Measurements from ENCODE around the gene KCNH1. TPM values are rescaled to one million over a fixed set of nuclear protein-coding genes. Genes with fewer than 3 reads are reported as not detected.

The KCNH1 gene
- total RNA-seq, 2 experiments from 2014 or later: not detected

DNA sequence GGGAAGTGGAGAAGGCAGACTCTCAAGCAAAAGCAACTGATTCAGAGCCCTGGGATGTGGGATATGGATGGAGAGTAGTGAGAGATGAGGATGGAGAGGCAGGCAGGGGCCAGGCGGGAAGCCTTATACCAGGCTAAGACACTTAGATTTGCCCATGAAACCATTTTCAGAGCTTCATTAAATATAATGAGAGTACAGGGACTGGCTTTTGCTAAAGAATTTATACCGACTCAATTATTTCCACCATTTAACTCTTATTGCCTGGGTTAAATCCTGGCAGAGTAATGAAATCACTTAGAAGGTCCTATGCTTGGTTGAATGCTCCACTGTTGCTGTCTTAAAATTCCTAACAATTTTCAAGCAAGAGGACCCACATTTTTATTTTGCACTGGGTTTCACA is 311.7 kb downstream of the KCNH1 start:
- no peak for DNase-seq
- CTCF ChIA-PET: interaction anchor here (0.6 kb wide), 1 partner anchor 680 kb away, joined by 3 read pairs; no protein-coding TSS in a partner anchor
- Mint-ChIP-seq H3K9me3 (no peaks in the 10 kb centered on the region), H3K36me3 (ENCODE audit: low read depth) (no peaks in the 10 kb centered on the region), H3K27ac (no peak overlapping the region), H3K27me3 (ENCODE audit: low read depth) (peaks cover 14% of the 10 kb centered on the region), H3K4me1 (ENCODE audit: low read depth) (no peaks in the 10 kb centered on the region), H3K4me3 (no peak overlapping the region)
- intact Hi-C loops (cut with micrococcal nuclease): no loop called here

DNA sequence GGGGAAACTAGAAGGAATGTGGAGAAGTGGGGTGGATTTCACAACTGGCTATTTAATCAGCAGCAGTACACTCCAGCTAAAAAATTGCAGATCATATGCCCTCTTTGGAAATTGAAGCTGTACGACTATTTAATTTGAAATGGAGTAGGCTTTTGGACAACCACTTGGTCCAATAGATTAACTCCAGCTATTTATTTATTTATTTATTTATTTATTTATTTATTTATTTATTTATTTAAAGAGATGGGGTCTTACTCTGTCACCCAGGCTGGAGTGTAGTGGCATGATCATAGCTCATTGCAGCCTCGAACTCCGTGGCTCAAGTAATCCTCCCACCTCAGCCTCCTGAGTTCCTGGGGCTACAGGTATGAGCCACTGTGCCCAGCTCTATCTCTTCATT is 312.3 kb downstream of the KCNH1 start:
- Mint-ChIP-seq H3K9me3 (no peaks in the 10 kb centered on the region), H3K36me3 (ENCODE audit: low read depth) (no peaks in the 10 kb centered on the region), H3K4me1 (ENCODE audit: low read depth) (no peaks in the 10 kb centered on the region), H3K27ac (no peak overlapping the region), H3K27me3 (ENCODE audit: low read depth) (peaks cover 14% of the 10 kb centered on the region), H3K4me3 (no peak overlapping the region)
- CTCF ChIA-PET: no interaction called here
- no peak for DNase-seq
- intact Hi-C loops (cut with micrococcal nuclease): no loop called here

DNA sequence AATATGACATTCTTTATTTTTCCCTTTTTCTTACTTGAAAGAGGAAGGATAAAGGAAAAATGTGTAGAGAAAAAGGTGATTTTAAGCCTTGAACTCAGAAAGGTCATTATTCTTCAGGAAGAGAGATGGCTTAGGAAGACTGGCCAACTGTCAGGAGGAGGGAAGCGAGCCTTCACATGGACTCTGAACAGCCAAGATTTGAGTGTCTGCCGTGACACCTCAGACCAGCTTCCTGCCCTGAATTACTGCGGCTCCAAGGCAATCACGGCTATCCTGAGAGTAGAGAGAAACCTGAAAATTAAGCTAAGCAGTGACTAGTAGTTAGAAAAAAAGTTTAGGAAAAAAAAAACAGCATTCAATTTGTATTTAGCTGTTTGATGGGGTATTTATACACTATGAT is 314.7 kb downstream of the KCNH1 start:
- CTCF ChIA-PET: no interaction called here
- intact Hi-C loops (cut with micrococcal nuclease): no loop called here

DNA sequence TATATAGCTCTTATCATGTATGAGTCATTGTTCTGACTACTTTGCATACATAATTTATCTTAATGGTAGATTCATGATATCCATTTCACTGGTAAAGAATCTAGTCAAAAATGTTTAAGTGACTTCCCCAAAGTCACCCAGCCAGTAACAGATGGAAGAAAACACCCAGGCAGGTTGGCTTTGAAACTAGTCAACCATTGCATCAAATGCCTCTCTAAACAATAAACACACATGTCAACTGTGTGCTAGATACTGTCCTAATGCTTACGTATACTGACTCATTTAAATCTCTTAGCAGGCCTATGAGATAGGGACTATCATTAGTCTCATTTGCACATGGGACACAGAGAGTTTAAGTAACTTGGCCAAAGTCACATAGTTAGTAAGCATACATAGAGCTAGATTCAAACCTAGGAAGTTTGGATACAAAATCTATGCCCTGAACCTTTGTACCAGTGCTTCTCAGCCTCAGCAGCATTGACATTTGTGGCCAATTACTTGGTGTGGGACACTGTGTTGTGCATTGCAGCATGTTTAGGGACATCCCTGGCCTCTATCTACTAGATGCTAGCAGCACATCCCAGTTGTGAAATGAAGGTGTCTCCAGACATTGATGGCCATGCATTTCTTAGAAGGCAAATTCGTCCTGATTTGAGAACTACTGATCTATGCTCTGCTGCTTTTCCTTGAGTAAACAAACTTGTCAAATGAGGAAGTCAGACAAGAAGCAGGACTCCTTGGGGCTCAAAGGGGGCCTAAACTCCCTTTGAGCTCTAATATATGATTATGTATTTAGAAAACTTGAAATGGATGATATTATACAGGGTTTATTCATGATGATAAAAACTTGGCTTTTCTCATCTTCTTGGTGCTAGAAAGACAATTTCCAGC is 316.3 kb downstream of the KCNH1 start:
- CTCF ChIA-PET: no interaction called here
- no peak overlapping the region for H3K27ac Mint-ChIP-seq
- no peaks in the 10 kb centered on the region for H3K9me3 Mint-ChIP-seq
- H3K4me3 Mint-ChIP-seq: no peak overlapping the region
- no peaks in the 10 kb centered on the region for H3K4me1 Mint-ChIP-seq (ENCODE audit: low read depth)
- intact Hi-C loops (cut with micrococcal nuclease): no loop called here
- no peaks in the 10 kb centered on the region for H3K36me3 Mint-ChIP-seq (ENCODE audit: low read depth)
- peaks cover 18% of the 10 kb centered on the region for H3K27me3 Mint-ChIP-seq (ENCODE audit: low read depth)
- no peak for DNase-seq

More for the DNA sequence above, 314.7 kb downstream of the KCNH1 start:
- Mint-ChIP-seq H3K4me3 (no peak overlapping the region), H3K27ac (no peak overlapping the region), H3K9me3 (no peaks in the 10 kb centered on the region), H3K4me1 (ENCODE audit: low read depth) (no peaks in the 10 kb centered on the region), H3K36me3 (ENCODE audit: low read depth) (no peaks in the 10 kb centered on the region), H3K27me3 (ENCODE audit: low read depth) (peaks cover 16% of the 10 kb centered on the region)
- no peak for DNase-seq

DNA sequence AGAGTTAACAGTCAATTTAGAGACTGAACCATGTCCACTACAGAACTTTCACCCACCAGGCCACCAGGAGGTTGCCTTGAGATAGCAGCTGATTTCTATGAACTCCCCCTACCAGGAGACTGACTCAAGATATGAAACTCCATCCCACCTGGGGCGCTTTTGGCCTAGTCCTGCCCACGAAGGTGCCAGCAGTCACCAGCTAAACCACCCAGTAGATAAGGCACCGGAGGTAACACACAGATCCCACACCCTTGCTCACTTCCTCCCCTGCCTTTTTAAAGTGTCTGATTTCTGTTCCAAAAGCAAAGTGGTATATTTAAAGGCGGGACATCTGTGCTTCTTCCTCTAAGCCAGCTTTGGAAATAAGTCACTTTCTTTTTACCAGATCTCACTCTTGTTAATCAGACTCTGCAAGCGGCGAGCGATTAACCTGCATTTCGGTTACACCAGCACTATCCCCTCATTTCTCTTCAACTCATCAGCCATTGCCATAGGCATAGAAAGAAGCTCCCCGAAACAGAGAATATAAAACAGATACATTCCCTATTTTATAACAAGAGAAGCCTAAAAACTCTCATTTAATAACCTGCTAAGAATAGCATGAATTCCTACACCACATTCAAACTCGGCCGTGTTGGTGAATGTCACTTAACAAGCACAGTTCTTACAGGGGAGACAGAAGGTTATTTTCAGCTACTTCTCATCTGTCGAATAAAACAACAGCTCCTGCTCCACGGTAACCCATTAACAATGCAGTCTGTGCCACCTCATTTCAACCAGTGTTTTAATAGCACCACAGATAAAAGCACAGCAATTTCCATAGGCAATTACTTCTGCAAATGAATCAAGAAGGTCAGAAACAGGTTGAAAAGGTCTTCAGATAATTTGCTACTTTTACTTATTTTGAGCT is 318.1 kb downstream of the KCNH1 start:
- Mint-ChIP-seq H3K4me3 (no peak overlapping the region), H3K27ac (no peak overlapping the region), H3K36me3 (ENCODE audit: low read depth) (no peaks in the 10 kb centered on the region), H3K9me3 (no peaks in the 10 kb centered on the region), H3K4me1 (ENCODE audit: low read depth) (no peaks in the 10 kb centered on the region), H3K27me3 (ENCODE audit: low read depth) (peaks cover 14% of the 10 kb centered on the region)
- no peak for DNase-seq
- intact Hi-C loops (cut with micrococcal nuclease): no loop called here
- CTCF ChIA-PET: no interaction called here

DNA sequence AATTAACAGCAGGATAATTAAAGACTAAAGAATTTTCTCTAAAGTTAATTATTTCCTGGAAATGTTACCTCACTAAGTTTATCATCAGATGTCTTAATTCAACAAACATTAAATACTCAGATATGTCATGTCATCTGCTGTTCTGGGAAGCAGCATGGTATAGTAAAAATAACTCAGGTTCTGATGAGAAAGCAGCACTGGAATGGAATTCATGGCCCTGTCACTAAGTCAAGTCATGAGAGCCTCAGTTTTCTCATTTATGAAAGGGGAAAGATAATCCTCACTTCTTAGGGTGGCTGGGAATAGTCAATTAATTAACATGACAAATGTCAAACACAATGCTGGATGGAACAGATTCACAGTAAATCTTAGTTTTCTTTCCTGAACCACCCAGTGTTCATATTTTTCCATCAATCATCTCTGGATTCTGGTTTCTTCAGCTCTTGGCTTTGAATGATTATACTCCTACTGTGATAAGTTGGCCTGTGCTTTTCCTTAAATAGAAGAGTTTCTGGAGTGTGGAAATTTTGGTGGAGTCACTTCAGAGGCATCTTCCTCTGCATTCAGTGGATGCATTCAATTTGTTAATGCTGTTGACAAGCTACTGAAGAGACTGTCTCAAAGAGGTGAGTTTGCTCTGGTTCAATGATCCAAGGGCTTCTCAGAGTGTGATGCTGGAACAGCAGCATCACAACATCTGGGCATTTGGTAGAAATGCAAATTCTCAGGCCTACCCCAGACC is 319.4 kb downstream of the KCNH1 start:
- Mint-ChIP-seq H3K36me3 (ENCODE audit: low read depth) (no peaks in the 10 kb centered on the region), H3K27ac (no peak overlapping the region), H3K4me1 (ENCODE audit: low read depth) (no peaks in the 10 kb centered on the region), H3K27me3 (ENCODE audit: low read depth) (peaks cover 9% of the 10 kb centered on the region), H3K4me3 (no peak overlapping the region), H3K9me3 (no peaks in the 10 kb centered on the region)
- CTCF ChIA-PET: no interaction called here
- DNase-seq: no peak
- intact Hi-C loops (cut with micrococcal nuclease): no loop called here

DNA sequence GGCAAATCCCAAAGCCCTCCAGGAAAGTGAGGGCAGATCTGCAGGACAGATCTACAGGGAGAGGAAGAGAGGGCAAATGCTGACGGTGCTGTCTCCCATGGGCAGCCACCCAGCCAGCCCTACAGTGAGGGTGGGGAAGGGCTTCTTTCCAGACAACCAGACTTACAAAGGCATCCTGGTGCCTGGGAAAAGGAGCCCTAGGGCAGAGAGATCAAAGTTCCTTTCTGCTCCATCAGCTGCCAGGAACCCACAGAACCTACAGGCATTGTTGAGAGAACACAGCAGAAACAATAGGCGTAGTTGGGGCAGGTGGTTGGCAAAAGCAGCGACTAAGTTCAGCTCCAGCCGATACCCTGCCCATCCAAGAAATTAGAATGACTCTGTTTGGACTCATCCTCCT is 332.4 kb downstream of the KCNH1 start:
- Mint-ChIP-seq H3K4me1 (ENCODE audit: low read depth) (no peaks in the 10 kb centered on the region), H3K27me3 (ENCODE audit: low read depth) (peaks cover 7% of the 10 kb centered on the region), H3K36me3 (ENCODE audit: low read depth) (no peaks in the 10 kb centered on the region), H3K4me3 (no peak overlapping the region), H3K9me3 (no peaks in the 10 kb centered on the region), H3K27ac (no peak overlapping the region)
- intact Hi-C loops (cut with micrococcal nuclease): loop anchor here (5.0 kb wide), 1 partner anchor 394 kb away; no protein-coding TSS in a partner anchor
- DNase-seq: no peak
- CTCF ChIA-PET: interaction anchor here (0.9 kb wide), 1 partner anchor 9 kb away, joined by 3 read pairs; no protein-coding TSS in a partner anchor

DNA sequence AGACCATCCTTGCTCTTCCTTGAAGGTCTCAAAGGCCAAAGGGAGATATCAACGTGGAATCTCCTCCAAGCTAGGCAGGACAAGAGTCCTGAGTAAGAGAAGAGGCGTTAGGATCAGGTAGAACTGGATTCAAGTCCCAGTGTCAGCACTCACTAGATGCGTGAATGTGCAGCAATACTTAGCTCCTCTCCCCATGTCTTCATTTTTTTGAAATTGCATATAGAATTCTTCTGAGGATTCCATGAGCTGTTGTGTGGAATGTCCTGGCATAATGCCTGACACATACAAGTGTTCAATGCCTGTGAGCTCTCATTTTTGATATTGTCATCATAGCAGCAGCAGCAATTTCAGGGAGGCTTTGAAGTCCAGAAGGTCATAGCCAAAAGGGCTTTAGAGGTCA is 333.2 kb downstream of the KCNH1 start:
- H3K36me3 Mint-ChIP-seq (ENCODE audit: low read depth): no peaks in the 10 kb centered on the region
- no peaks in the 10 kb centered on the region for H3K9me3 Mint-ChIP-seq
- no peaks in the 10 kb centered on the region for H3K4me1 Mint-ChIP-seq (ENCODE audit: low read depth)
- no peak for DNase-seq
- no peak overlapping the region for H3K4me3 Mint-ChIP-seq
- CTCF ChIA-PET: interaction anchor here (0.9 kb wide), 1 partner anchor 10 kb away, joined by 3 read pairs; no protein-coding TSS in a partner anchor
- intact Hi-C loops (cut with micrococcal nuclease): loop anchor here (5.0 kb wide), 1 partner anchor 393 kb away; no protein-coding TSS in a partner anchor
- H3K27ac Mint-ChIP-seq: no peak overlapping the region
- H3K27me3 Mint-ChIP-seq (ENCODE audit: low read depth): peaks cover 10% of the 10 kb centered on the region

DNA sequence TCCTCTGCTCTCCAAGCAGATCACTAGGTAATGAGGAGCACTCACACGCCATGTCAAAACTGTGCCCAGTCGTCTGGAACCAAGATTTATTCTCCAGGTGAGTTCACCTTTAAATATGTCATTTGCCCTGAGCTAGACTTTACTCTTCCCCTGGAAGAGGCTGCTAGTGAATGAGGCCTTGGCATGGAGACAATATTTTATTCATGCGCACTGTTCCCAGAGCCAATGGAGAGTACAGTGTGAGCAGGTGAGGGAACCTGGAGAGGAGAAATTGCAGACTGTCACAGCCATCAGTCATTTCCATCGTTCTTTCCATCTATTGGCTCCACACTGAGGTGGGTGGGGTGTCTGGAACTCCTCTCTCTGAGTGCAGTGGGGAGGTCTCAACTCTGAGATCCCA is 333.6 kb downstream of the KCNH1 start:
- Mint-ChIP-seq H3K27ac (no peak overlapping the region), H3K27me3 (ENCODE audit: low read depth) (peaks cover 10% of the 10 kb centered on the region), H3K4me3 (no peak overlapping the region), H3K36me3 (ENCODE audit: low read depth) (no peaks in the 10 kb centered on the region), H3K4me1 (ENCODE audit: low read depth) (no peaks in the 10 kb centered on the region), H3K9me3 (no peaks in the 10 kb centered on the region)
- intact Hi-C loops (cut with micrococcal nuclease): loop anchor here (5.0 kb wide), 1 partner anchor 393 kb away; no protein-coding TSS in a partner anchor
- DNase-seq: no peak
- CTCF ChIA-PET: no interaction called here

DNA sequence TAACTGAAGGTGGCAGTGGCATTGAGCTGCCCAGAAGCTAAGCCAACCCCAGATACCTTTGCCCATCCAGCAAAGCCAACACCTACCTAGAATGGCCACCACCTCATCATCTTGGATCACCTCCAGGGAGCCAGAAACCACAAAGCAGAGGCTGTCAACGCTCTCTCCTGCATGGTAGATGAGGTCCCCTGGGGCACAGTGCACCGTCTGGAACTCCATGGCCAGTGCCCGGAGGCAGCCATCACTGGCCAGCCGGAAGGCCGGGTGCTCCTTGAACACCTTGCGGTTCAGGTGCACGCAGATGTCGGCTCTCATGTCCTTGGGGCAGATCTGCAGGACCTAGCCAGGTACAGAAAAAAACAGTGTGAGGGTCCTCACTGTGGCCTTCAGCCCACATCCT is 336.5 kb downstream of the KCNH1 start:
- no peak overlapping the region for H3K27ac Mint-ChIP-seq
- H3K4me3 Mint-ChIP-seq: no peak overlapping the region
- intact Hi-C loops (cut with micrococcal nuclease): no loop called here
- H3K9me3 Mint-ChIP-seq: no peaks in the 10 kb centered on the region
- CTCF ChIA-PET: no interaction called here
- DNase-seq: no peak
- H3K27me3 Mint-ChIP-seq (ENCODE audit: low read depth): peaks cover 17% of the 10 kb centered on the region
- no peaks in the 10 kb centered on the region for H3K4me1 Mint-ChIP-seq (ENCODE audit: low read depth)
- H3K36me3 Mint-ChIP-seq (ENCODE audit: low read depth): no peaks in the 10 kb centered on the region

DNA sequence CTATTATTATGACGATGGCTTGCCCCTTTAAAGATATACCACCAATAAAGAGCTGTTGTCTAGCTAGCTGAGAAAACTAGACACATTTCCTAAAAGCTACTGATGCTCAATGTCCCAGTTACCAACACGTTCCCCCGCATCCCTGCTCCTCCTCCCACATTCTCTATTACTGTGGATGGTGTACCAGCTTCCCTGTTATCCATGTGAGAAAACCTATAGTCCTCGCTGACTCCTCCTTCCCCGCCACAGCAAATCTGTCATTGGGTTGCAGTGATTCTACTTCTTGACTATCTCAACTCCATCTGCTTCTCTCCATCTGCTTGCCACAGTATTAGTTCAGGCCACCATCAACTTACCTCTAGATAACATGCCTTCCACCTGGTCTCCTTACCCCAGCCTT is 337.5 kb downstream of the KCNH1 start:
- Mint-ChIP-seq H3K36me3 (ENCODE audit: low read depth) (no peaks in the 10 kb centered on the region), H3K27ac (no peak overlapping the region), H3K27me3 (ENCODE audit: low read depth) (peaks cover 20% of the 10 kb centered on the region), H3K9me3 (no peaks in the 10 kb centered on the region), H3K4me3 (no peak overlapping the region), H3K4me1 (ENCODE audit: low read depth) (no peaks in the 10 kb centered on the region)
- intact Hi-C loops (cut with micrococcal nuclease): no loop called here
- CTCF ChIA-PET: interaction anchor here (0.6 kb wide), 1 partner anchor 53 kb away, joined by 3 read pairs; no protein-coding TSS in a partner anchor
- DNase-seq: no peak

DNA sequence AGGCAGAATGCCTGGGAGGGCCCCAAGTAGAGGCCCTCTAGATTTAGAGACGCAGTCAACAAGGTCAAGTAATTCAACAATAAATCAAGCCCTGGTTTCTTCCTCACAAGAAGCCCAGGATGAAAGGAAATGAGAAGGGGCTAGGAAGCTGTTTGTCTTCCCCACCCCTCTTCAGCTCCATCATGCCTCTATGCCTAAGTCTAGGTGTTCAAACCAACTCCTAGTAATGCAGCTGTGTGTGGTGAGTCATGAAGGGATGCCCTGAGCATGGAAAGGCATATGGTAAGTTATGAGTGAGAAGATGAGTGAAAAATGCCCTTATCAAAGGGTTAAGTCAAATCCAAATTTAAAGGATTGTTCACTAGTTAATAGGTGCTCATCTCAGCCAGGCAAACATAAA is 339.5 kb downstream of the KCNH1 start:
- no peak overlapping the region for H3K4me3 Mint-ChIP-seq
- intact Hi-C loops (cut with micrococcal nuclease): no loop called here
- CTCF ChIA-PET: no interaction called here
- peaks cover 27% of the 10 kb centered on the region for H3K27me3 Mint-ChIP-seq (ENCODE audit: low read depth)
- no peak overlapping the region for H3K27ac Mint-ChIP-seq
- H3K36me3 Mint-ChIP-seq (ENCODE audit: low read depth): no peaks in the 10 kb centered on the region
- H3K4me1 Mint-ChIP-seq (ENCODE audit: low read depth): no peaks in the 10 kb centered on the region
- no peak for DNase-seq
- no peaks in the 10 kb centered on the region for H3K9me3 Mint-ChIP-seq
